Measurements from ENCODE around the gene NEAT1.

- TF ChIP-seq CTCF (IDR thresholded peaks at IDR 0.05) (no peak), POLR2A (IDR thresholded peaks at IDR 0.05) (peak; percentile 49)
These were observed 1.9 kb downstream of the NEAT1 start for GRCh38 chr11:65424205-65425104.
